A549 (cell line): ENCODE results near the gene GPR89A. TPM values are rescaled to one million over a fixed set of nuclear protein-coding genes. Genes with fewer than 3 reads are reported as not detected.

ENCODE experiments used
- ATAC-seq, 2 experiments: fragments of 200-7000 bp in 1 of 2; fragments of >200 bp in 1 of 2; cut with Nextera tagmentation in 1 of 2; cut with Tn5 transposase in 1 of 2; 3 replicates each; pipeline versions ENCODE4 v1.8.0 to v1.9.1; 2018 to 2020; ENCODE audit warnings: mild to moderate bottlenecking in 1 of 2, moderate library complexity in 1 of 2
- CTCF ChIA-PET: fragments of 300-600 bp; sonication (Branson Sonifier 250); formaldehyde crosslinking; extraction: SDS; loops from one replicate; lab custom pipeline; 2021; ENCODE audit warnings: antibody characterized with exemption, inconsistent platforms; lab: Yijun Ruan, JAX
- POLR2A ChIA-PET: fragments of 350-600 bp; formaldehyde crosslinking; extraction: SDS; loops from one replicate; lab custom pipeline; 2021; ENCODE audit warnings: antibody characterized with exemption, inconsistent platforms; lab: Yijun Ruan, JAX
- DNase-seq, 2 experiments: peaks; one replicate each; pipeline versions ENCODE4 v3.0.0 to v3.0.0-alpha.2; 2011 to 2016; ENCODE audit warnings: low read depth in 1 of 2, low spot score in 1 of 2
- FAIRE-seq: peaks from 2 replicates; lab custom pipeline; 2011; peaks lifted over from hg19 to GRCh38; lab: Jason Lieb, UNC
- H3K27ac ChIP-seq, 2 experiments: fragments of >200 bp; sonication (Bioruptor Twin); formaldehyde crosslinking; 3 replicates each; pipeline ENCODE4 v1.5.1; 2016 to 2017
- H3K4me1 ChIP-seq: fragments of >200 bp; sonication (Bioruptor Twin); formaldehyde crosslinking; 3 replicates; pipeline ENCODE4 v1.6.1; 2016
- H3K4me2 ChIP-seq: fragments of >200 bp; sonication (Bioruptor Twin); formaldehyde crosslinking; 3 replicates; pipeline ENCODE4 v1.6.1; 2016
- H3K4me3 ChIP-seq: fragments of >200 bp; sonication (Bioruptor Twin); formaldehyde crosslinking; 3 replicates; pipeline ENCODE4 v1.5.1; 2016
- H3K9me3 ChIP-seq: fragments of >200 bp; sonication (Bioruptor Twin); formaldehyde crosslinking; 3 replicates; pipeline ENCODE4 v1.6.1; 2016
- EHMT2 ChIP-seq: fragments of 200-600 bp; sonication (generic); IDR thresholded peaks from 2 replicates; pipeline ENCODE4 v1.6.1; 2016; ENCODE audit warnings: antibody characterized with exemption, low read depth, mild to moderate bottlenecking, moderate library complexity
- ELK1 ChIP-seq: fragments of 150-350 bp; IDR thresholded peaks from 2 replicates; pipeline ENCODE4 v1.6.1; 2014; ENCODE audit warnings: low read depth, mild to moderate bottlenecking, low read length
- EP300 ChIP-seq, 2 experiments: fragments of >200 bp; sonication (Bioruptor Twin); formaldehyde crosslinking; IDR thresholded peaks; 2 replicates in 1 of 2; 3 replicates in 1 of 2; pipeline ENCODE4 v1.6.1; 2016 to 2017
- GATA3 ChIP-seq: IDR thresholded peaks from 2 replicates; pipeline ENCODE4 v1.6.1; 2012; ENCODE audit warnings: borderline replicate concordance
- HDAC2 ChIP-seq: fragments of 200-600 bp; sonication (generic); IDR thresholded peaks from 2 replicates; pipeline ENCODE4 v1.6.1; 2016
- KDM1A ChIP-seq: fragments of 200-600 bp; sonication (generic); IDR thresholded peaks from 2 replicates; pipeline ENCODE4 v1.6.1; 2016; ENCODE audit warnings: low read depth, mild to moderate bottlenecking
- MAX ChIP-seq: IDR thresholded peaks from 2 replicates; pipeline ENCODE4 v1.6.1; 2012
- MAZ ChIP-seq: fragments of 150-350 bp; IDR thresholded peaks from 2 replicates; pipeline ENCODE4 v1.6.1; 2014; ENCODE audit warnings: antibody characterized with exemption, low read depth, low read length, borderline replicate concordance
- NPAS2 ChIP-seq: fragments of 250-450 bp; sonication (Bioruptor Pico); IDR thresholded peaks from 2 replicates; pipeline ENCODE4 v1.8.0; 2022; ENCODE audit warnings: mild to moderate bottlenecking, moderate library complexity, borderline replicate concordance
- PBX3 ChIP-seq: IDR thresholded peaks from 2 replicates; pipeline ENCODE4 v1.6.1; 2012
- POLR2AphosphoS2 ChIP-seq: conservative IDR thresholded peaks from 2 replicates; pipeline ENCODE4 v1.6.1; 2012; ENCODE audit warnings: low read length, improper control_type of control experiment, inconsistent platforms
- RCOR1 ChIP-seq: fragments of 150-350 bp; IDR thresholded peaks from 2 replicates; pipeline ENCODE4 v1.6.1; 2014; ENCODE audit warnings: antibody characterized with exemption, low read length, low read depth
- SMC3 ChIP-seq: fragments of >200 bp; sonication (Bioruptor Twin); formaldehyde crosslinking; IDR thresholded peaks from 3 replicates; pipeline ENCODE4 v1.6.1; 2018; ENCODE audit warnings: inconsistent platforms
- TP53 ChIP-seq: fragments of 250-450 bp; sonication (Bioruptor Pico); IDR thresholded peaks from 2 replicates; pipeline ENCODE4 v1.5.0; 2021; ENCODE audit warnings: mild to moderate bottlenecking, moderate library complexity
- USF2 ChIP-seq: fragments of 450-650 bp; IDR thresholded peaks from 2 replicates; pipeline ENCODE4 v1.6.1; 2014; ENCODE audit warnings: antibody characterized with exemption
- WGBS: methylation state at CpG from one replicate; pipeline ENCODE4 v1.1.6; 2017; ENCODE audit errors: missing lambda C conversion rate; 5-methylcytosine and 5-hydroxymethylcytosine counted together
- polyA plus RNA-seq, 4 experiments: library from polyadenylated mRNA; depleted of rRNA in 3 of 4; stranded (reverse); fragments of >200 nt; fragmentation: RNase III in 1 of 4; extraction: RNeasy Plus Mini Kit Qiagen cat#74134 plus additional on column Dnase treatment in 1 of 4; gene quantifications; 2 replicates in 3 of 4; 3 replicates in 1 of 4; pipeline ENCODE4 v1.2.3, GENCODE V29; 2011 to 2017

The GPR89A gene
- polyA plus RNA-seq, 2 of the 4 experiments (the other 2 are of a cell fraction): 15.2 to 33.8 TPM

- ATAC-seq (no peak), FAIRE-seq (no peak), DNase-seq (peak in 1 of 2 experiments; percentile 36)
- Histone ChIP-seq H3K4me1 (peaks cover 57% of the 10 kb centered on the region), H3K4me3 (no peak overlapping the region), H3K4me2 (peak overlapping the region; percentile 49), H3K27ac (peak overlapping the region; percentile 67 to 75; a peak in 5 of 6 replicates), H3K9me3 (no peaks in the 10 kb centered on the region)
- TF ChIP-seq USF2: no peak
- TF ChIP-seq HDAC2: peak; percentile 71; the same call in 1 of the 2 replicates
- no peak for TF ChIP-seq TP53 (CRISPR knock-in tag)
- peak; percentile 81; the same call in 1 of the 2 replicates for TF ChIP-seq KDM1A
- no peak for TF ChIP-seq RCOR1
- no peak for TF ChIP-seq EP300 (IDR thresholded peaks at IDR 0.05)
- peak; percentile 81; the same call in 1 of the 2 replicates for TF ChIP-seq EHMT2
- 34% methylated on average over 4 of the region's 4 CpGs for WGBS
- CTCF ChIA-PET: interaction anchor here (1.9 kb wide), 1 partner anchor 11 kb away, joined by 11 read pairs; no protein-coding TSS in a partner anchor
- POLR2A ChIA-PET: no interaction called here
Measured at GRCh38 chr1:145710291-145711027, 102.7 kb downstream of the GPR89A start.

- TF ChIP-seq POLR2AphosphoS2: no peak
- peak; percentile 79 for TF ChIP-seq MAX
- no peak for TF ChIP-seq PBX3
- peak; percentile 89 for TF ChIP-seq GATA3
- no peak for TF ChIP-seq USF2
- no peak for TF ChIP-seq ELK1
- peak; percentile 58 to 73; a peak in 4 of 6 replicates for ATAC-seq
- peak in 1 of 2 experiments; percentile 77 for DNase-seq
- FAIRE-seq: no peak
- POLR2A ChIA-PET: no interaction called here
- Histone ChIP-seq H3K4me2 (peak overlapping the region; percentile 49), H3K4me3 (no peak overlapping the region), H3K9me3 (no peaks in the 10 kb centered on the region), H3K4me1 (peaks cover 50% of the 10 kb centered on the region), H3K27ac (peak overlapping the region; percentile 67 to 75; a peak in 5 of 6 replicates)
- CTCF ChIA-PET: interaction anchor here (1.0 to 1.6 kb wide), 2 partner anchors 9 to 10 kb away, joined by 4 to 6 read pairs; no protein-coding TSS in a partner anchor
- 4% methylated on average over 3 of the region's 3 CpGs for WGBS
Measured at GRCh38 chr1:145711213-145711651, 103.4 kb downstream of the GPR89A start.

GRCh38 chr1:145714524-145715111, 106.8 kb downstream of the GPR89A start:
- H3K4me1 ChIP-seq: peaks cover 28% of the 10 kb centered on the region
- WGBS: 61% methylated on average over 6 of the region's 6 CpGs
- no peaks in the 10 kb centered on the region for H3K9me3 ChIP-seq
- ChIA-PET POLR2A (no interaction called here), CTCF (interaction anchor here (0.9 kb wide), 1 partner anchor 23 kb away, joined by 3 read pairs; no protein-coding TSS in a partner anchor)
- no peak for ATAC-seq
- no peak for DNase-seq
- TF ChIP-seq GATA3 (no peak), MAZ (no peak), NPAS2 (CRISPR knock-in tag) (no peak), MAX (no peak), SMC3 (no peak)
- no peak overlapping the region for H3K4me2 ChIP-seq
- FAIRE-seq: no peak
- peak overlapping the region; percentile 32 to 68; a peak in 3 of 6 replicates for H3K27ac ChIP-seq
- no peak overlapping the region for H3K4me3 ChIP-seq
